IPS DF 19.7 (cell line): ENCODE results near the gene PPM1L.

Source experiments
- DNase-seq: peaks from one replicate; pipeline ENCODE4 v3.0.0-alpha.2; 2013; ENCODE audit warnings: low read depth, low spot score

Gene PPM1L

DNA sequence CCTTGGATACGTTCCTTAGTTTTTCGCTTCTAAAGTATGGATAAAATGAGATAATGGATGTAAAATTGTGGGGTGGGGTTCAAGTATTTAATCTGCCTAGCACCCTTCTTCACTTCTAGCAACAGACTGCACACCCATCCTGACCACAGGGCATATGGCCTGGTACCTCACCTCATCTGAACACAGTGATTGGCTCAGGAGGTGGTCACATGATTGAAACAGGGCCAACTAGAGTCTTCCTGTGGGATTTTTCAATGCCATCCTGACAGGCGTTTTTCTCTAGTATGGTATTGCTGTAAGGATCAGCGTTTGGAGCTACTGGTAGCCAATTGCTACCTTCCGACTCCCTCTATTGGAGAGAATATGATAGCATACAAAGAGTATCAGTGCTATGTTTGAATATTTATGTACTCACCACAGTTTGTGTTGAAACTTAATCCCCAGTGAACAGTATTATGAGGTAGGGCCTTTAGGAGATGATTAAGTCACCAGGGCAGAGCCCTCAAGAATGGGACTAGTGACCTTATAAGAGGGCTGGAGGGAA, 172.2 kb downstream of the PPM1L start:
- no peak for DNase-seq

DNA sequence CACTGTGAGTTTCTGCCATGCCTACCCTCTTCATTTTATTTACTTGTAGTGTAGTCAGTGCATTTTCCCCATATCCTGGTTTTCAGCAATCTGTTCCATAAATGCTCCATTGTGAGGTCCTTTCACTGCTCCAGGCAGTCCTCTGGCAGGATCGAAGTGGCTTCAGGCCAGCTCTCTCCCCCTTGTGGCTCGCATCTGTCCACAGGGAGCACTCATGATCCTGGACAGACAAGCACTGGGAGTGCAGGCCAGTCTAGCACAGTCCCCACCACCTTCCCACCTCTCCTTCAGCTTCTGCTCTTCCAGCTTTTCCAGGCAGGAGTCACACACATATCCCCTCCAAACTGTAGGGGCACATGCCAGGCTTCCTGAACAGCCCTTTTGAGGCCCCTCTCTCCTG, 173.6 kb downstream of the PPM1L start:
- DNase-seq = no peak

DNA sequence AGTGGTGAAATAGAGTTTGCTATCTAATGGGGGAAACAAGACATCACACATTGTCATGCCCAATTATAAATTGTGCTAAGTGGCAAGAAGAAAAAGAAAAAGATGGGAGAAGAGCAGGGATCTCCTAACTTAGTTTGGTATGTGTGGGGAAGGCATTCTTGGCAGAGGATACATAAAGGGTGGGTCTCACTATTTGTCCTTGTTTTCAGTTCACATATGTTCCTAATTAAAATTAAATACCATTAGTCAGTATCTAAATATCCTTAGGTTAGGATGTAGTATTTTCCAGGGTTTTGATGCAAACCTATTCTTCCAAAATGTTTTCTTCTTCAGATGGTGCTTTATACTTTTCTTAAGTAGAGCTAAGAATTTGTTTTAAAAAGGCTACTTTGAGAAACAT, 175.4 kb downstream of the PPM1L start:
- DNase-seq = no peak

DNA sequence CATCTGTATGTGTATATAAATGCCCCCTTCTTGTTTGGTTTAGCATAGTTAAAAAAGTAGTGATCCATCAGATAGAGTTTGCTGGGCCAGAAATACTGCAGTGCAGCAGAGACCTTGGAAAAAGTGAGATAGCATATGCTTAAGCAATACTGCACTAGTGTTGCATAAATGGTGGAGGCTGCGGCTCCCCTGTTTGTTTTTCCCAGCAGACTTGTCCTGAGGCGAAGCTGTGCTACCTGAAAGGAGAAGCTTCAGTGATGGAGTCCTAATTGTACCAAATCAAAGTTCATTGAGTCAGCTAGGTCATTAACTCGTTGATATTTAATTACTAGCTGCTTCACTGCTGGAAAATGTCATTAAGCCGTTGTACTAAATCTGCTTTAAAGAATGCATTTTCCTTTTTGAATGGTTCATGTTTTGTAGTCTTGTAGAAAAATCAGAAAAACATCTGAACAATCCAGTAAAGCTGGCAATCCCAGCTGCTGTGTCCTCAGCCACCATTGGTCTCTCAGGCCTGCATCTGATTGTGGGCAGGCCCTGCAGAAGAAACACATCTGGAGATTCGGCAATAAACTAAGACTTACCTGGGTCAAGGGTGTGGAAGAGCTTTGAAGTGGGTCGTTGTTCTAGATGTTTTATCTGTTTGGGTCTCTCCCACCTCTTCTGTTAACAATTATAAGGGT, 179.5 kb downstream of the PPM1L start:
- DNase-seq = no peak

GRCh38 chr3:160941885-160942494, 186.0 kb downstream of the PPM1L start:
- no peak for DNase-seq

GRCh38 chr3:160943996-160944395, 188.0 kb downstream of the PPM1L start:
- DNase-seq = no peak

GRCh38 chr3:160945336-160945735, 189.3 kb downstream of the PPM1L start:
- no peak for DNase-seq

GRCh38 chr3:160948273-160948672, 192.2 kb downstream of the PPM1L start:
- DNase-seq = no peak

- no peak for DNase-seq
Measured at GRCh38 chr3:160949460-160949859, 193.4 kb downstream of the PPM1L start.

- DNase-seq = no peak
Measured at GRCh38 chr3:160950542-160950941, 194.5 kb downstream of the PPM1L start.

DNA sequence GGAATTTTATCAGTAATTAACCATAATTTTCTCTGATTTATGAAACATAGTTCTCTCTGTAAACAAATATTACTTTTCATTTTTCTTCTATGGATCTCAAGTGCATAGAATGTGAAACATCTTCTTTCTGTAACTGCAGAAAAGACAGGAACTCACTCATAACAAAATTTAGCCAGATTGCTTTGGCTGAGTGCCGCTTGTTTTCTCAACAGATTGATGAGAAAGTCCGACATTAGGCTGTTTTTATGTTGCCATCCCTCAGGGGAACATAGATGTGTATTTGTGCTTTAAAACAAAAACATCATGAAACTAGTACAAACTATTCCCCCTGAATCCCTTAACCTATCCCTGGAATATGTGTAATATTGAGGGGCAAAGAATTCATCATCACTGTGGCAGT, 194.9 kb downstream of the PPM1L start:
- no peak for DNase-seq

- DNase-seq = no peak
Measured at GRCh38 chr3:160951642-160952487, 195.8 kb downstream of the PPM1L start.

GRCh38 chr3:160953686-160954085, 197.7 kb downstream of the PPM1L start:
- no peak for DNase-seq

GRCh38 chr3:160956785-160957184, 200.8 kb downstream of the PPM1L start:
- DNase-seq = no peak

- no peak for DNase-seq
Measured at GRCh38 chr3:160960568-160960967, 204.5 kb downstream of the PPM1L start.

DNA sequence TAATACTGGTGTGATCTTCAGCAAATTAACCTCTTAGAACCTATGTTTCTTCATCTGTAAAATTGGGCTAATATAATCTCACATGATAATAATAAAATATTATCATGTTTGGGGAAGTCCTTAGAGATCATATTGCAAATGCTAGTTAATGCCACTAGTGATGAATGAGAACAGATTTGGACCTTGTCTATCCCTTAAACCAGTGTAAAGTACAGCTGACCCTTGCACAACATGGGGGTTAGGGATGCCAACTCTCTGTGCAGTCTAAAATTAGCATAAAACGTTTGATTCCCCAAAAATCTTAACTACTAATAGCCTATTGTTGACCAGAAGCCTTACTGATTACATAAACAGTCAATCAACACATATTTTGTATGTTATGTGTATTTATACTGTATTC, 207.9 kb downstream of the PPM1L start:
- no peak for DNase-seq

DNA sequence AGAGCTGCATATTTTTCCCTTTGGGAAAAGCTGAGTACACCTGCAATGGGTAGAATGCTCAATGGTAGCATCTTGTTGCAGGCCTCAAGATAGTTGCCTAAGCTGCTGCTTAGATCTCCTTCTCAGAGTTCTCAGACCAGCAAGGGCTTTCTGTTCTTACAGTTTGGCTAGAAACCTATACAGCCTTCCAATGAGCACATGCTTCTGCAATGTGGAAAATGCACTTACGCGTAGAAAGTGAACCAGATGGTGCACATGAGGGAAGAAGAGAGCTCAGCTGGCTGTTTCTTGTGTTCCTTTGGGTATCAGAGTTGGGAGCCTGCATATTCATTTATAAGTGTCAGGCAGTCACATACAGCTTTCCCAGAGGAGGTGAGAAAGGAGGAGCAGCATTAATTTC, 212.7 kb downstream of the PPM1L start:
- DNase-seq = no peak

- DNase-seq = no peak
Measured at GRCh38 chr3:160973067-160973809, 217.2 kb downstream of the PPM1L start.

DNA sequence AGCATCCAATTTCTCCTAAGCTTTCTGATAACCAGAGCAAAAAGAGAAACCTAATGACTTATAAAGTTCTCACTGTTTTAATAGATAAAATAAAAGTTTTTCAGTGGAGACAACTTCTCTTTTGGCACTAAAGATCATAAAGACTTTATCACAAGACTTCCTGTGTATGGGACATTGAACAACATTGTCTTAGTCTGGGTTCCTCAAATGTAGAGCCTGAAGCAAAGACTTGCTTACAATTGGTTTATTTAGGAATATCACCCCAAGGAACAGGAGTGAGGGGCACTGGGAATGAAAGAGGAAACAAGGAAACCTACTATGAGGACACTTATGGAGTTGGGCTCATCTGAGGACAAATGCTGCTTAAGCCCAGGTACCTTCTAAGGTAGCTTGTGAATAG, 221.7 kb downstream of the PPM1L start:
- no peak for DNase-seq

- DNase-seq = no peak
Measured at GRCh38 chr3:160980740-160981139, 224.7 kb downstream of the PPM1L start.

- DNase-seq = no peak
Measured at GRCh38 chr3:160981217-160981938, 225.3 kb downstream of the PPM1L start.
